ENCODE measurements around the gene GNG7.
"Not testable (repeated sequence)": the region's sequence is repeated elsewhere in the genome, so short reads cannot be mapped to it uniquely, and the experiment has no call there.

The GNG7 gene

DNA sequence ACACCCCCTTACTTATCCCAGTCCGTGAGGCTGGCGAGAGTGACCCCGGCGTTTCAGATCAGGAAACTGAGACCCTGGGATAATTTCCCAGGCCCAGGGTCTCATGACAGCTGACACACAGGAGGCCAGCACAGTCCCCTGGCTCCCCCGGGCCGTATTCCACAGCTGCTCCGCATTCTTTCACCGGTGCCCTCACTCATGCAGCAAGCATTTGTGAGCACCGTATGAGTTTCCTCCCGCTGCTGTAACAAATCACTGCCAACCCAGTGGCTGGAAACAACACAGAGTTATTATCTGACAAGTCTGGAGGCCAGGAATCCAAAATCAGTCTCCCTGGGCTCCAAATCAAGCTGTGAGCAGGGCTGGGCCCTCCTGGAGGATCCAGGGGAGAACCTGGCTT, 205.3 kb downstream of the GNG7 start:
- no peak for DNase-seq

DNA sequence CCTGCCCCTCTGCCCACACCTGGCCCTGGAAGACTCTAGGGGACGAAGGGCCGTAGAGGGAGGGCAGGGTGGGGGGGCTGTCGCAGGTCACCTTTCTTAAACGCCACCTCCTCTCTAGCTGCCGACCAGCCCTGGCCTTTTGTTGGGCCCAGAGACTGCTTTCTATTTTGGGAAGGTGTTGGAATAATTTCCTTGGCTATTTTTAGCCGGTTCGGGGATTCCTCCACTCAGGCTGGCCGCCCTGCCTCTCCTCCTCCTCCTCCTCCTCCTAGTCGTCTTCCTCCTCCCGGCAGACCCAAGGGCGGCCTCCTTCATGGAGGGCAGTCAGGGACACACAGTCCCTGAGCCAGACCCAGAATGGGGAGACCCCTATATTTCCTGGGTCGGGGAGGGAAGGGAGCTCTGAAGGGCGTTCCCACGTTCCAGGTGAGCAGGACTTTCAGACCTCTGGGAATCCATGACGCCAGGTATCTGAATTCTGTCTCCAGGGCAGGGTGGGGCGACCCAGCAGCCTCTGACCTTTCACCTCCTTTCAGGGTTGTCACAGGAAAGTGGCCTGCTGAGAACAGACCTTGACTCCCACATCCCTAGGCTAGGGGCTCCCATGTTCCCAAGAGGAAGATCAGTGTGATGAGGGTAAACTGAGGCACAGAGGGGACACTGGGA, 206.7 kb downstream of the GNG7 start:
- DNase-seq, result no peak

DNA sequence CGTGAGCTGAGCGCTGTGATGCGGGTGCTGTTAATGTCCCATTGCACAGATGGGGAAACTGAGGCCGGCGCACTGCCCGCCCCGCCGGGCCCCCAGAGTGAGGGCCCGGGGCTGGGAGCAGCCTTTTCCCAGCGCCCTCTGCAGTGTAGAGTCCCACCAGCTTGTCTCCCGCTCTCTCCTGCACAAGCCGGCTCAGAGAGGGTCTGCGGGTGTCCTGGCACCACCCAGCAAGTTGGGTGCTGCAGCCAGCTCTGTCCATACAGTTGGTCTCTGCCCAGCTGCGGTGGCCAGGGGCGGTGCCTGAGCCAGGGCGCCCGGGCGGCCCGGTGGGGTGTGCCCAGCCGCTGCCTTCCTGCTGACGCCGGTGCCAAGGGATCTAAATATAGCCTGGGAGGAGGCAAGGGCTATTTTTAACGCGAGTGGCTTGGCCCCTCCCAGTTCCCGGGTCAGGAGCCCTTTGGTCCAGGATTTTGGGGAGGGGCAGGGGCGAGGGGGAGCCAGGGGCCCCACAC, 207.3 kb downstream of the GNG7 start:
- peak; percentile 46 for DNase-seq

DNA sequence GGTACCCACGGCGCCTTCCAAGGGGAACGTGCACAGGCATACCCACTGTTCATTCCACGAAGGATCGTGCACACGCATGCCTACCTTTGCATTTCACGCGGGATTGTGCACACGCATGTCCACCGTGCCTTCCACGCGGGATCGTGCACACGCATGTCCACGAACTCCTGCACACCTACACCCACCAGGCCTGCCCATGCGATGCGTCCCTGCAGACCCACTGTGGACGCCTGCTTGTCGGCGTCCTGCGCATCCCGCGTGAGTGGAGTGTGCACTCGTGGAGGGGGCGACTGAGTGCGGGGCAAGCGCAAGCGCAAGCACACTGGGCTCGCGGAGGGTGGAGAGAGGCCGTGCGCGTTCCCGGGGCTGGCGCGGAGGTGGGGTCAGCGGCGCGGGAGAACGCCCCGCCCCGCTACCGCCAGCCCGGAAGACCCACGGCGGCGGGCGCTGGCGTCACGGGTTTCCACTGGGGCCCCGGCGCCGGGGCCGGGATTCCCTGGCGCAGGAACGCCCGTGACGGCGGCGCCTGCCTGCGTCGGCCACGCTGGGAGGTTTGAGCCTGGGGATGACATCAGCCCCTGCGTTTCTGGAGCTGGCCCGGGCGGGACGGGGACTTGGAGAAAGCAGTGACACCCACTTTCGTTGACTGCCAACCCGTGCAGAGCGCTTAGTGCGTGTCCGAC, 207.9 kb downstream of the GNG7 start:
- peak; percentile 22 for DNase-seq

DNA sequence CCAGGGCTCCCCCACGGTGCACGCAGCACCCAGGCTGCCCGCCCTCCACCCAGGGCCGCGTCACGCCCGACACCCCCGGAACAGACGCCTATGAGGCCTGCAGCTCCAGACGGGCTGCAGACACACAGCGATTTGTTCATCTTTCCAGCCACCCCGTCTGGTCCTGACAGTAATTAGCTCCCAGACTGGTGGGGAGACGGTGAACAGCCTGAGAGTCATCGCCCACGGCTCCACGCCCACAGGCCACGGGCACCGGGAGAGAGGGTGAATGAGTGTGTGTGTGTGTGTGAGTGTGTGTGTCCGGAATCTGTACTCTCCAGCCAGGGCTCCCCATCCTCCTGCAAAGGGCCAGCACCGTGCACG, 208.4 kb downstream of the GNG7 start:
- DNase-seq, result no peak

DNA sequence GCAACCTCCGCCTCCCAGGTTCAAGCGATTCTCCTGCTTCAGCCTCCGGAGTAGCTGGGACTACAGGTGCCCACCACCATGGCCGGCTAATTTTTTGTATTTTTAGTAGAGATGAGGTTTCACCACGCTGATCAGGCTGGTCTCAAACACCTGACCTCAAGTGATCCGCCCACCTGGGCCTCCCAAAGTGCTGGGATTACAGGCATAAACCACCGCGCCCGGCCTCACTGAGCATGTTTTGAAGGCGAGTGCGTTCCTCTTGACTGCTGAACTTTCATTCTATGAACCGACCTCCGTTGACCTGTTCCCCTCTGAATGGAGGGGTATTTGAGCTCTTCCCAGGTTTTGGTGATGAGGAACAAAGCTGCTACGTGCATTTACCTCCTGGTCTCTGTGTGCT, 209.0 kb downstream of the GNG7 start:
- DNase-seq, result not testable (repeated sequence)

DNA sequence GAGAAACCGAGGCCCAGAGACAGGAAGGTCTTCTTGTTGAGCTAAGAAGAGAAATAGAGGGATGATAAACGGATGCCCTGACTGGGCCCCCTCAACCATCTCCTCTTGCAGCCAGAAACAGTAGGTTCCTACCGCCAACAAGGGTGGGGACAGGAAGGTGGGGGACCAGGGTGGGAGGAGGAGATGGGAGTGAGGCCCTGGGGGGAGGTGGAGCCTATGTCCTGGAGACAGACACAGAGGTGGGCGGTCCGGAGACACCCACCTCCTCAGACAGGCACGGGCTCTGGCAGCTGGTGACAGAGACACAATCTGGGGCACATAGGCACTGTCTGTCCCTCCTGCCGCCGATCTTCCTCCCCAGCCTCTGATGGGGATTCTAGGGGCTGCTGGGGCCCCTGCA, 209.6 kb downstream of the GNG7 start:
- no peak for DNase-seq

DNA sequence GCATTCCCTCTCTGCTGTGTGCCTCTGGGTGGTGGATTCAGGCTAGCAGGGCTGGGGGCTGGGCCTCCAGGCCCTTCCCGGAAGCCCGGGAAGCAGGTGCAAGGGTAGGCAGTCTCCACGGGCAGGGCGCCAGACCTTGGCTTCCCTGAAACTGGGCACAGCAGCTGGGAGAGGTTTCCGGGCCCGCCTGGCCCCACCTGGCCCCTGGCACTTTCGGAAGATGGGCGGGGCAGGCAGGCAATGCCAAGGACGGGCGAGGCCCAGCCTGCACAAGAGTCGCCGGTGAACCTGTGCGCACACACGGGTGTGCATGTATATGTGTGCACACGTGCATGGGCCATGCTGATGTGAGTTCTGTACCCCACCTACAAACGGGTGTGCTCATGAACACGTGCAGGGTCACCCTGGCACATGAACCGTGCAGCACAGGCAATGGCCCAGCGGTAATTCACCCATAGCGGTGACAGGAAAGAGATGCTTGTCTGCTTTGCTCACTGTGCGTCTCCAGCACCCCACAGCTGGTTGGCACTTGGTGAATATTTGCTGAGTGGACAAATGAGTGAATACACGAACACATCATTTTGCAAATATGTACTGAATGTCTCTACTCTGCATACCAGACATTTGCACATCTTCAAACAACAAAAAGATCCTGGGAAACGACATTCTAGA, 211.2 kb downstream of the GNG7 start:
- peak; percentile 91 for DNase-seq

DNA sequence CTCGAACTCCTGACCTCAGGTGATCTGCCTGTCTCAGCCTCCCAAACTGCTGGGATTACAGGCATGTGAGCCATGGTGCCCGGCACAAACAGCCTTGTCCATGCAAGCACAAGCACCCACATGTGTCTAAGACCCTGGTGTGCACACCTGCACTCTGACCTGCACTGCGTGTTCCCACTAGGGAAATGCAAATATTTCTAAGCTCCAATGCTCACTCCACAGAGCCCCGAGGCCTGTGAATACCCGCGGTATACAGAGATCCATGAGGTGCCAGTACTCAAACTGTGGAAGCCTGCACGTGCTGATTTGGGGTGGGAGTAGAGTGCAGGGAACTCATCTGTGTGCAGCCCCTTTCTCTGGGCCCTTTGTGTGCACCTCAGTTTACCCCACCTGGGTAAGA, 211.8 kb downstream of the GNG7 start:
- no peak for DNase-seq

DNA sequence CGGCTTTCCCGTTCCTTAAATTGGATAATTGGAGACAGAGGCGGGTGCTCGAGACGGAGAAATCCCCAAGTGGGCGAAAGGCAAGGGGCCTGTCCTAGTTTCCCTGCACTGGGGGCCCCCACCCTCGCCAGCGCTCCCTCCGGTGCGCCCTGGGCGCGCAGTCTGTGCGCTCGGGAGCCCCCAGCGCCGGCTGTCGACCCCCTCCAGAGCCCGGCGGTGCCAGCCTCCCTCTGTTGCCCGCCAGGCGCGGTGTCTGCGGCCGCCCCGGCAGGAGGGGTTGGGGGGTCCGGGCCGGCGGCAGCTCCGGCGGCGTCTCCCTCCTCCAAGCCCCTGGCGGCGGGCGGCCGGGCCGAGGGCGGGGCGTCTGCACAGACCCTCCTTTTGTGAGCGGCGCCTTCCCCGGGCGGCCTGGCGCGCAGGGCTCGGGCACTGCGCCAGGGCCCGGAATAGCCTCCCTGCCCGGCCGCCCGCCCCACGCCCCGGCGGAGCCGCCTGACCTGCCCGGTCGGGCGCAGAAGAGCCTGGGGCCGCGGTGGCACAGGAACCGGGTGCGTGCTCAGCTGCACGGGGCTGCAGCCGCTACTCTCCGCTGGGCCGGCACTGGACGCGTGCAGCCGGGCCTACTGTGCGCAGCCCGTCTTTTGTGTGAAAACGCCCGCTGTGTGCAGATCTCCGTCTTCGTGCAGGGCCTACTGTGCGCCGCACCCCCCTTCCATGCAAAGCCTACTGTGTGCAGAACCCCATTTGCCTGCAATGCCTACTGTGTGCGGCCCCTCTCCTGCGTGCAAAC, 213.4 kb downstream of the GNG7 start:
- peak; percentile 22 for DNase-seq

DNA sequence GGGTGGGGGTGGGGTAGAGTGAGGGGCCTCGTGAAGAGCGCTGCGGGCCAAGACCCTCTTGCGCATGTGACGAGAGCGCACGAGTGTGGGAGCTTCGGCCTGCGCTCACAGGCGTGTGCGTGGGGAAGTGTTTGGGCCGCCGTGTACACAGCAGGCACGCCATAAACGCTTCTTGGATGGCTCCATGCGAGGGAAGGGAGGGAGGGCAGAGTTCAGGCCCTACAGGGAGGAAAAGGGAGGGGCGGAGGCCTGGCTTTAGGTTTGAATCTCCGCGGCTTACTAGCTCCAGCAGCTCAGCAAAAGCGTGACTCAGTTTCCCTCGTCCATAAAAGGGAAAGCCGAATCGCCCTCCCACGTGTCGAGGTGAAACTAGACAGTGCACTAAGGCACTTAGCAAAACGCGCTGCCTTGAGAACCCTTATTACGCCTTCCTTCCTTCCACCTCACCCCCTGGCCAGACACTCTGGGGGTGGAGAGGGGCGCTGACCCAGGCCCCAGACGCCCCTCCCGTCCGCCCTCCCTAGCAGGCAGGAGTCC, 214.0 kb downstream of the GNG7 start:
- DNase-seq, result no peak

DNA sequence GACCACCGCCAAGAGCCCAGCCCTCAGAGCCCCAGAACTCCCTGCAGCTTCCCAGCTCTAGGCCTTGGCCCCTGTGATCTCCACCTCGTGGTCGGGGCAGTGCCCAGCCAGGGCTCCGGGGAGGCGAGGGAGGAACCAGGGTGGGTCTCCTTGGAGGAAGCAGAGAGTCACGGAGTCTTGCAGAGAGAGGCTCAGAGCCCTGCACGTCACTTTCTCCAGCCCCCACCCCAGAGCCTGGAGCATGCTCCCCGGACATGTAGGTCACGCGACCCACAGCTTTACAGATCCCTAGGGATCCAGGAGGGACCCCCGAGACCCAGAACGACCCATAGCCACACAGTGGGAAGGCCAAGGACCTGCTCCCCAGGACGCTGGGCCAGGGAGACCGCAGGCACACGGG, 214.7 kb downstream of the GNG7 start:
- DNase-seq, result no peak

DNA sequence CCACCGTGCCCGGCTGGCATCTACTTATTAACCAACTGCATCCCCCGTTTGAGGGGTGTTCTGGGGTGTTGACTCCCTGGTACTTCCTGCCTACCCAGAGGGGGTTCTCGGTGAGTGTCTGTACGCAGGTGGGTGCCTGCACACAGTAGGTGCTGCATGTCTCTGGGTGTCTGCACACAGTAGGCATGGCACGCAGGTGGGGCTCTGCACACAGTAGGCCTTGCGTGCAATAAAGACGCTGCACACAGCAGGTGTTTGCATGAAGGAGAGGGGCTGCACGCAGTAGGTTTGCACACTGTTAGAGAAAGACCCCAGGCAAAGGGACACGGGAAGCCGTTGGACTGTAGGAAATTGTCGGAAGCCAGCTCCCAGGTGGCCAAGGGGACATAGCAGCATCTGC, 215.4 kb downstream of the GNG7 start:
- DNase-seq, result no peak

DNA sequence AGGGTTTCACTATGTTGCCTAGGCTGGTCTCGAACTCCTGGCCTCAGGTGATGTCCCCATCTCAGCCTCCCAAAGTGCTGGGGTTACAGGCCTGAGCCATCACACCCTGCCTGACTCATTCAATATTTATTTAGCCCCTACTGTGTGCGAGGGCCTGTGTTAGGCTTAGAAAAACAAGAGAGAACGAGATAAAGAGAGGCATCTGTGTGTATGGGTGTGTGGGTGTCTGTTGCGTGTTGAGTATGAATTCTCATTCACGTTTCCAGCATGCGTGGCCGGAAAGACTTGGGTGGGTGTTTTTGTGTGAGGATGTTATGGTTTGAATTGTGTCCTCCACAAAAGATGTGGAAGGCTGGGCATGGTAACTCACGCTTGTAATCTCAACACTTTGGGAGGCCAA, 217.1 kb downstream of the GNG7 start:
- no peak for DNase-seq

DNA sequence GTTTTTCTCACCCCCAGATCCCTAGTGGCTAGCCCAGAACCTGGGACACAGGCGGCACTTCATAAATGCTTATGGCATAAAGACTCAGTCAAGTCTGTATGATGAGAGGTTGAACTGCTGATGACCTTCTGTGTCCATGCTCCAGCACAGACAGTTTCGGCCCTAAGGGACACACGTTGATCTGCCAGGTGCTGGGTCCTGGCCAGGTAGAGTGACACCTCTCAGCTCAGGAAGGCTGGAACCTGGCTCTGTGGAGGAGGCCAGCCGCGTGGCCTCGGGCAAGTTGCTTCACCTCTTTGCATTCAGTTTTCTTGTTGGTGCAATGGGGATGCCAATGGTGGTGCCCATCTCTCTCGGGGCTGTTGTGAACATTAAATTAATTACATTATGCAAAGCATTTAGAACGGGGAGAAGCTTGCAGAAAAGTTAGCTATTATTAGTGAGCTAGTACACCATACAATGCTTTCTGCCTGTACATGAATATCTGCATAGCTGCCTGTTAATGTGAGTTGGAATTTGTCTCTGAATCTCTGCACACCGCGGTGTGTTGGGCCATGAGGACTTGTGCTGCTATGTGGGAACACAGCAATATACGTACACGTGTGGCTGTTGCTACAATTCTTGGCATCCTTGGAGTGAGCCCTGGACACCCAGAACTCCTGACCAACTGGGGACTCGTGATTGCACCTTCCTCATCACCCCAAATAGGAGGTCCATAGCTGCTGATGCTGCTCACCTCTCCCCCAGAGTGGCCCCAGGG, 218.1 kb downstream of the GNG7 start:
- DNase-seq, result no peak

DNA sequence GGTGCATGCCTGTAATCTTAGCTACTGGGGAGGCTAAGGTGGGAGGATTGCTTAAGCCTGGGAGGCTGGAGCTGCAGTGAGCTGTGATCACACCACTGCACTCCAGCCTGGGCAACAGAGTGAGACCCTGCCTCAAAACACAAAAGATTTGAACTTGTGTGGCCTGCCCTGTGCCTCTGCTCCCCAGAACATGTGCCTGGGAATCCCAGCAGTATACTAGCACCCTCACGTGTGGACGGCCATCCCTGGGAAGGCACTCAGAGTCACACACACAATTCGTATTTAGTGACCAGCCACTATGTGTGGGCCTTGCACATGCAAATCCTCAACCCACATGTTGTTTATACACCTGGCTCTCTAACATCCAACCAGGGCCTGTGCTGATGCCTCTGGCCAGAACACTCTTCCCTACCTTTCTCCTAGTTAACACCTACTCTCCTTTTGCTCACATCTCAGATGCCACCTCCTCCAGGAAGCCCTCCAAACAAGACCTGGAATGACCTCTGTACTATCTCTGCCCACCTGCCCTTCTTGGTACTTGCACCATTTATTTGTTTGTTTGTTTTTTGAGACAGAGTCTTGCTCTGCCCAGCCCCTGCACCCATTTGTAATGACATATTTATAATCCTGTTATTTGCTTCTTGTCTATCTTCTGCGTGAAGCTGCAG, 218.9 kb downstream of the GNG7 start:
- DNase-seq, result no peak

DNA sequence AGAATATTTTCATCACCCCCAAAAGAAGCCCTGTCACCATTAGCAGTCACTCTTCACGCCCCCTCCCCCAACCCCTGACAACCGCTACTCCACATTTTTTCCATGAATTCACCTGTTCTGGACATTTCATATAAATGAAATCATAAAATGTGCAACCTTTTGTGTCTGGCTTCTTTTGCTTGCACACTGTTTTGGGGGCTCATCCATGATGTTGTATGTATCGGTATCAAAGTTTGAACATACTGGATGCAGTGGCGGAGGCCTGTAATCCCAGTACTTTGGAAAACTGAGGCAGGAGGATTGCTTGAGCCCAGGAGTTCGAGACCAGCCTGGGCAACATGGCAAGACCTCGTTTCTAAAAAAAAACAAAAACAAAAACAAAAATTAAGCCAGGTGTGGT, 219.4 kb downstream of the GNG7 start:
- no peak for DNase-seq

DNA sequence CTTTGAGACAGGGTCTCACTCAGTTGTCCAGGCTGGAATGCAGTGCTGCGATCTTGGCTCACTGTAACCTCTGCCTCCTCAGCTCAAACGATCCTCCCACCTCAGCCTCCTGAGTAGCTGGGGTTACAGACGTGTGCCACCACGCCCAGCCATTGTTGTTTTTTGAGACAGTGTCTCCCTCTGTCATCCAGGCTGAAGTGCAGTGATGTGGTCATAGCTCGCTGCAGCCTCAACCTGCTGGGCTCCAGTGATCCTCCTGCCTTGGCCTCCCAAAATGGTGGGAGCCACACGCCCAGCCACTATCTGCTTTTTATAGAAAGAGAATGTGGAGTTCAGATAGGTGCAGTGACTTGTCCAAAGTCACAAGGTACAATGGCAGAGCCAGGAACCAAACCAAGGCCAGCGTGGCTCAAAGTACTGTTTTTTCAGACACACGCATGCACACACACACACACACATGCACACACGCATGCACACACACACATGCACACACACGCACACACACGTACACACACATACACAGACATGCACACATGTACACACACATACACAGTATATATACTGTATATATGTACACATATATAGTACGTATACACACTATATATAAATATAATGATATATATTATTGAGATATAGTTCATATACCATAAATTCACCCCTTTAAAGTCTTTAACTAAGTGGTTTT, 220.0 kb downstream of the GNG7 start:
- no peak for DNase-seq

DNA sequence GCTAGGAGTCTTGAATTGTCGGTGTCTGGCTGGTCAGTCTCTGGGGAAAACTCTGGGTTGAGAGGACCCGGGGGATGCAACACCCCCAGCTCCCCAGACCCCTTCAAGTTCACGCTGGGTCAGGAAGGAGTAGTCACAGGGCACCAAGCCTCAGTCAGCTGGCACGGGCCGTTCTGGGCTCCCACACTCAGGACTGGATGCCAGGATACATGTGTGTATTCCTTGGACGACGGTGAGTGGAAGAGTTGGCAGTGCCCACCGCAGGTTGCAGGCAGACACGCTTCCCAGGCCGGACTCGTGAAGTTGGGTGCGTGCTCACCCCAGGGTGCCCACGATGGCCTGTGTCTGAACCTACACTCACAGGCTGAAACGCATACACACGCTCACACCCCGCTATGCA, 221.0 kb downstream of the GNG7 start:
- no peak for DNase-seq

DNA sequence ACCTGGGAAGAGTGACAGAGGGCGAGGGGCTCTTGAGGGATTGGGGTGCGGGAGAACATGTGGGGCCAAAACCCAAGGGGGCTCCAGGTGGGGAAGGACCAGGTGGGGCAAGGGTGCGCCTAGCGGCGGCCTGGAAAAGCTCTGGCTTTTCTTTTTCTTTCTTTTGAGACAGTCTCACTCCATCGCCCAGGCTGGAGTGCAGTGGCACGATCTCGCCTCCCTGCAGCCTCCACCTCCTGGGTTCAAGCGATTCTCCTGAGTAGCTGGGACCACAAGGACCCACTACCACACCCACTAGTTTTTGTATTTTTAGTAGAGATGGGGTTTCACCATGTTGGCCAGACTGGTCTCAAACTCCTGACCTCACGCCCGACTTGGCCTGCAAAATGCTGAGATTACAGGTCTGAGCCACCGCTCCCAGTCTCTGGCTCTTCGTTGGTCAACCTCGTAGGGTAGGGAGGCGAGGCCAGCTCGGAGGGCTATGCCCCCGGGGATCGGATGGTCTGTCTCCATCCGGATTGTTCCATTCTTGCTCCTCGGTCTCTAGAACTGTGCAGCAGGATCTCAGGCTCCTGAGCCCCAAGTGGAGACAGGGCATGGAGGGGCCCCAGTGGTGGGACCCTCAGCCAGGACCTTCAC, 222.8 kb downstream of the GNG7 start:
- no peak for DNase-seq

All from DMS153 (cell line).